Psoas muscle (tissue), 8 donors: ENCODE data around the gene TESK2. TPM values are rescaled to one million over a fixed set of nuclear protein-coding genes. Genes with fewer than 3 reads are reported as not detected.

Experiments
- ATAC-seq, 4 donors: fragments of 200-7000 bp; cut with Tn5 transposase; one replicate each; pipeline ENCODE4 v1.9.1; 2020; ENCODE audit warnings: moderate library complexity in 3 of 4, mild to moderate bottlenecking in 2 of 4
- DNase-seq, 2 donors: peaks; one replicate each; pipeline ENCODE4 v3.0.0-alpha.2; 2020
- H3K27ac ChIP-seq: fragments of 200-600 bp; one replicate; pipeline ENCODE4 v1.8.0; 2022
- H3K27me3 ChIP-seq, 3 donors: fragments of 200-600 bp in 1 of 3; one replicate each; pipeline versions ENCODE4 v1.6.1 to v1.8.0; 2013 to 2022; ENCODE audit warnings: low read length in 2 of 3, mild to moderate bottlenecking in 2 of 3, moderate library complexity in 1 of 3; ENCODE audit not compliant: insufficient read depth in 3 of 3
- H3K36me3 ChIP-seq, 2 donors: fragments of 200-600 bp in 1 of 2; one replicate each; pipeline versions ENCODE4 v1.6.1 to v1.8.0; 2013 to 2022; ENCODE audit warnings: low read depth in 1 of 2, mild to moderate bottlenecking in 1 of 2, moderate library complexity in 1 of 2; ENCODE audit not compliant: insufficient read depth in 1 of 2
- H3K4me1 ChIP-seq: fragments of 200-600 bp; one replicate; pipeline ENCODE4 v1.8.0; 2022
- H3K4me3 ChIP-seq: fragments of 200-600 bp; one replicate; pipeline ENCODE4 v1.8.0; 2022; ENCODE audit warnings: mild to moderate bottlenecking
- H3K9me3 ChIP-seq: fragments of 200-600 bp; one replicate; pipeline ENCODE4 v1.8.0; 2022
- CTCF ChIP-seq: fragments of 200-600 bp; IDR thresholded peaks from one replicate; pipeline ENCODE4 v1.8.0; 2022; ENCODE audit warnings: antibody characterized with exemption
- WGBS, 3 donors: extraction: QIAGEN DNeasy Blood & Tissue Kit; methylation state at CpG; one replicate each; pipeline versions ENCODE4 v1.1.6 to v1.1.7; 2013; 5-methylcytosine and 5-hydroxymethylcytosine counted together
- intact Hi-C, 2 donors: fragments of 100-400 bp; cut with DNase I; formaldehyde crosslinking; loops; one replicate each; pipeline versions ENCODE4 v1.11.0 to v1.14.2; 2022
- polyA plus RNA-seq, 3 donors: library from polyadenylated mRNA; stranded (reverse); fragments of 200-250 nt; gene quantifications; one replicate each; pipeline ENCODE4 v1.2.3, GENCODE V29; 2013
- total RNA-seq, 4 donors: library from RNA; stranded (reverse); fragmentation: NEBNext Ultra II Directional in 2 of 4; extraction: Animal tissue kit (Norgen Biotek cat#: 25700) in 2 of 4; gene quantifications; one replicate each; pipeline versions ENCODE4 v1.2.1 to v1.2.4, GENCODE V29; 2021 to 2023
- donor health status: healthy with polysubstance abuse.
- donor health status: DM: no; HTN: no; CAD: no; lungs with moderate emphysema.
- donor health status: Bipolar disorder and iron deficiency.
- donor health status: healthy.
- donor health status: DM: yes; HTN: yes; CAD: no.
- donor health status: DM: no; HTN: no; CAD: no.
- donor health status: DM: no; HTN: no; CAD: no.
- donor health status: DM: yes; HTN: yes; CAD: no.

TESK2 gene
- total and polyA plus RNA-seq, 7 donors: 0.73 to 5.0 (median 2.2) TPM

GRCh38 chr1:45332346-45332720 is 158.6 kb downstream of the TESK2 start:
- intact Hi-C loops: no loop called here
- ATAC-seq (no peak), DNase-seq (no peak)
- Histone ChIP-seq H3K27ac (no peak overlapping the region), H3K4me1 (peaks cover 12% of the 10 kb centered on the region), H3K4me3 (no peak overlapping the region), H3K27me3 (no peaks in the 10 kb centered on the region), H3K36me3 (peaks cover 0 to 53% of the 10 kb centered on the region in 2 donors), H3K9me3 (no peaks in the 10 kb centered on the region)
- TF ChIP-seq CTCF: no peak
- 93 to 98% (median 96%) methylated on average over 9 to 10 of the region's 10 CpGs for WGBS, 3 donors

- Histone ChIP-seq H3K4me1 (peaks cover 15% of the 10 kb centered on the region), H3K27me3 (no peaks in the 10 kb centered on the region), H3K9me3 (no peaks in the 10 kb centered on the region), H3K27ac (no peak overlapping the region), H3K36me3 (peaks cover 0 to 53% of the 10 kb centered on the region in 2 donors), H3K4me3 (no peak overlapping the region)
- TF ChIP-seq CTCF: no peak
- intact Hi-C loops: no loop called here
- DNase-seq: no peak
- whole genome bisulfite sequencing, 3 donors: 94 to 95% (median 95%) methylated on average over 18 of the region's 18 CpGs
- no peak for ATAC-seq
These were observed 159.3 kb downstream of the TESK2 start for GRCh38 chr1:45331436-45332345.

GRCh38 chr1:45329445-45329844 is 161.5 kb downstream of the TESK2 start:
- H3K9me3 ChIP-seq: no peaks in the 10 kb centered on the region
- H3K4me1 ChIP-seq: peaks cover 15% of the 10 kb centered on the region
- H3K27ac ChIP-seq: peak overlapping the region; percentile 21
- DNase-seq (no peak), ATAC-seq (peak in 1 of 4 donors; percentile 36)
- TF ChIP-seq CTCF: no peak
- no peaks in the 10 kb centered on the region for H3K27me3 ChIP-seq
- peaks cover 0 to 50% of the 10 kb centered on the region in 2 donors for H3K36me3 ChIP-seq
- WGBS, 3 donors: 52 to 67% (median 52%) methylated on average over 4 of the region's 4 CpGs
- H3K4me3 ChIP-seq: no peak overlapping the region
- intact Hi-C loops: no loop called here

- peak overlapping the region; percentile 7 for H3K27ac ChIP-seq
- peaks cover 0 to 42% of the 10 kb centered on the region in 2 donors for H3K36me3 ChIP-seq
- no peaks in the 10 kb centered on the region for H3K9me3 ChIP-seq
- H3K27me3 ChIP-seq: no peaks in the 10 kb centered on the region
- intact Hi-C loops: no loop called here
- peak in 1 of 4 donors; percentile 47 for ATAC-seq
- DNase-seq: no peak
- WGBS, 3 donors: 38 to 62% (median 49%) methylated on average over 5 of the region's 5 CpGs
- H3K4me1 ChIP-seq: peaks cover 15% of the 10 kb centered on the region
- H3K4me3 ChIP-seq: no peak overlapping the region
- no peak for TF ChIP-seq CTCF
These were observed 162.3 kb downstream of the TESK2 start for GRCh38 chr1:45328680-45329079.
